Activated naive CD4-positive, alpha-beta T cell treated with anti-CD3 and anti-CD28 coated beads, Interleukin-2, amount 50 U/mL, for 16 hours (primary cell): ENCODE measurements around the gene ZNF892.
"Not testable (repeated sequence)": the region's sequence is repeated elsewhere in the genome, so short reads cannot be mapped to it uniquely, and the experiment has no call there.

Experiments used
- DNase-seq: peaks from one replicate; pipeline ENCODE4 v3.0.0-alpha.2; 2020

Gene ZNF892

DNA sequence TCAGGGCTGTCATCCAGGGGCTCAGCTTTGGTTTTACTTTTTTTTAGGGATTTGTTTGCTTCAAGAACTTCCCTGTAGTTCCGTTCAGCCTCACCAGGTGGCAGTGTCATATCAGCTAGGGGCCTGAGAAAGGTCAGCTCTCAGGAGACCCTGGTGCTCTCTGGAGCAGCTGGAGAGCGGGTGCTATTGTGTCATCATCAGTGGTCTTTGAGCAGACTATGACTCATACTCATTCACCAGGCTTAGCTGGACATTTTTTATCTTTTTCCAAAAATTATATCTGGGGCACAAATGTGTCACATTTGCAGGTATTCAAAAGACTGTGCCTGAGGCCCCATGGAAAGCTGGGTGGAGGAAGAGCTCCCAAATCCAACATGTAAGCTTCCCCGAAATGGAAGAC is 24.4 kb downstream of the ZNF892 start:
- DNase-seq, result no peak

DNA sequence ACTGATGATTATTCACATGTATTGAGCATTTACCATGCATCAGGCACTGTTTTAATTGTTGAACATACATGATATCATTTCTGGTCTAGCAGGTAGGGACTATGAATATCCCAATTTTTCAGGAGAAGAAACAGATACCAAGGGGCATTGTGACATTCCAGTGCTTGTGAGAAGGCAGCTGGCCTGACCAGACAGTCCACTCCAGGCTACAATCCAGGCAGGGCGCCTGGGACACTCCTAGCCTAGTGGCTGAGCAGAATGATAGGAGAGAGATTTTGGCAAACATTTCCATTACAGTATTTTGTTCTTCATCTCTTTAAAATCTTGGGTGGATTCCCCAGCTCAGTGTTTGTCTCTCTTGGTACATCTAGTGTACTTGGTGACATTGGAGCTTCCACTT is 24.9 kb downstream of the ZNF892 start:
- no peak for DNase-seq

- no peak for DNase-seq
Observed at GRCh38 chr2:95234286-95234785, 27.0 kb downstream of the ZNF892 start.

- no peak for DNase-seq
Observed at GRCh38 chr2:95234816-95235215, 27.5 kb downstream of the ZNF892 start.

GRCh38 chr2:95238131-95238530 is 30.8 kb downstream of the ZNF892 start:
- DNase-seq, result no peak

- no peak for DNase-seq
Observed at GRCh38 chr2:95240091-95240490, 32.8 kb downstream of the ZNF892 start.

GRCh38 chr2:95240556-95240955 is 33.2 kb downstream of the ZNF892 start:
- no peak for DNase-seq

DNA sequence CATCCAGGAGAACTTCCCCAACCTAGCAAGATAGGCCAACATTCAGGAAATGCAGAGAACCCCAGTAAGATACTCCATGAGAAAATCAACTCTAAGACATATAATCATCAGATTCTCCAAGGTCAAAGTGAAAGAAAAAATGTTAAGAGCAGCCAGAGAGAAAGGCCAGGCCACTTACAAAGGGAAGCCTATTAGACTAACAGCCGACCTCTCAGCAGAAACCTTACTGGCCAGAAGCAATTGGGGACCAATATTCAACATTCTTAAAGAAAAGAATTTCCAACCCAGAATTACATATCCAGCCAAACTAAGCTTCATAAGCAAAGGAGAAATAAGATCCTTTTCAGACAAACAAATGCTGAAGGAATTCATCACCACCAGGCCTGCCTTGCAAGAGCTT is 34.8 kb downstream of the ZNF892 start:
- DNase-seq, result not testable (repeated sequence)
